ENCODE measurements around the gene CLCA2.

DNA sequence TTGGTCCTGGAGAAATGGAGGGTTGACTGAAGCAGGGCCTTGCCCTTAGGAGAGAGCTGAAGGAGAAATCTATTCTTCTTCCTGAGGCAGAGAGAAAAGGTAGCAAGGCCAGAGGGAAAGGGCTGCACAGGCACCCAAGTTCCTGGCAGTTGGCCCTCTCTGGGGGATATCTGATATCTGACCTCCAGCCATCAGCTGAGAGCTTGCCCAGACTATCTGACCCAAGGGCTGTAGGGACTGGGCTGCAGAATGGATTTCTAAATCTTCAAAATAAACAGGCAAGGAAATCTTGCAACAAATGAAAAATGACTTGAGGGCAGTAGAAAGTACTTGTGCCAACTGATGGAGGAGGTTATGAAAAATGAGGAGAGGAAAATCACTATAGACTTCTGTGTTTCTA, 498 bp upstream of the CLCA2 start:
- TF ChIP-seq, protein P1, sequence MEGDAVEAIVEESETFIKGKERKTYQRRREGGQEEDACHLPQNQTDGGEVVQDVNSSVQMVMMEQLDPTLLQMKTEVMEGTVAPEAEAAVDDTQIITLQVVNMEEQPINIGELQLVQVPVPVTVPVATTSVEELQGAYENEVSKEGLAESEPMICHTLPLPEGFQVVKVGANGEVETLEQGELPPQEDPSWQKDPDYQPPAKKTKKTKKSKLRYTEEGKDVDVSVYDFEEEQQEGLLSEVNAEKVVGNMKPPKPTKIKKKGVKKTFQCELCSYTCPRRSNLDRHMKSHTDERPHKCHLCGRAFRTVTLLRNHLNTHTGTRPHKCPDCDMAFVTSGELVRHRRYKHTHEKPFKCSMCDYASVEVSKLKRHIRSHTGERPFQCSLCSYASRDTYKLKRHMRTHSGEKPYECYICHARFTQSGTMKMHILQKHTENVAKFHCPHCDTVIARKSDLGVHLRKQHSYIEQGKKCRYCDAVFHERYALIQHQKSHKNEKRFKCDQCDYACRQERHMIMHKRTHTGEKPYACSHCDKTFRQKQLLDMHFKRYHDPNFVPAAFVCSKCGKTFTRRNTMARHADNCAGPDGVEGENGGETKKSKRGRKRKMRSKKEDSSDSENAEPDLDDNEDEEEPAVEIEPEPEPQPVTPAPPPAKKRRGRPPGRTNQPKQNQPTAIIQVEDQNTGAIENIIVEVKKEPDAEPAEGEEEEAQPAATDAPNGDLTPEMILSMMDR (IDR thresholded peaks at IDR 0.05) = no peak
- TF ChIP-seq TCF12 (IDR thresholded peaks at IDR 0.05) (no peak), NRF1 (IDR thresholded peaks at IDR 0.05; ENCODE audit: low read depth, low read length) (no peak), CHD2 (IDR thresholded peaks at IDR 0.05; ENCODE audit: low read length, partially characterized antibody) (no peak), POLR2AphosphoS5 (IDR thresholded peaks at IDR 0.05; ENCODE audit: low read depth, low read length) (no peak), YY1 (IDR thresholded peaks at IDR 0.05; ENCODE audit: low read depth) (no peak), TAF1 (IDR thresholded peaks at IDR 0.05; ENCODE audit: borderline replicate concordance, low read depth, low read length) (no peak), JUND (IDR thresholded peaks at IDR 0.05) (no peak), EZH2phosphoT487 (IDR thresholded peaks at IDR 0.05; ENCODE audit: borderline replicate concordance, low read depth) (no peak), NFIC (IDR thresholded peaks at IDR 0.05; ENCODE audit: borderline replicate concordance) (no peak), FOSL2 (IDR thresholded peaks at IDR 0.05; ENCODE audit: borderline replicate concordance, low read depth) (no peak)
- TF ChIP-seq, protein P2, sequence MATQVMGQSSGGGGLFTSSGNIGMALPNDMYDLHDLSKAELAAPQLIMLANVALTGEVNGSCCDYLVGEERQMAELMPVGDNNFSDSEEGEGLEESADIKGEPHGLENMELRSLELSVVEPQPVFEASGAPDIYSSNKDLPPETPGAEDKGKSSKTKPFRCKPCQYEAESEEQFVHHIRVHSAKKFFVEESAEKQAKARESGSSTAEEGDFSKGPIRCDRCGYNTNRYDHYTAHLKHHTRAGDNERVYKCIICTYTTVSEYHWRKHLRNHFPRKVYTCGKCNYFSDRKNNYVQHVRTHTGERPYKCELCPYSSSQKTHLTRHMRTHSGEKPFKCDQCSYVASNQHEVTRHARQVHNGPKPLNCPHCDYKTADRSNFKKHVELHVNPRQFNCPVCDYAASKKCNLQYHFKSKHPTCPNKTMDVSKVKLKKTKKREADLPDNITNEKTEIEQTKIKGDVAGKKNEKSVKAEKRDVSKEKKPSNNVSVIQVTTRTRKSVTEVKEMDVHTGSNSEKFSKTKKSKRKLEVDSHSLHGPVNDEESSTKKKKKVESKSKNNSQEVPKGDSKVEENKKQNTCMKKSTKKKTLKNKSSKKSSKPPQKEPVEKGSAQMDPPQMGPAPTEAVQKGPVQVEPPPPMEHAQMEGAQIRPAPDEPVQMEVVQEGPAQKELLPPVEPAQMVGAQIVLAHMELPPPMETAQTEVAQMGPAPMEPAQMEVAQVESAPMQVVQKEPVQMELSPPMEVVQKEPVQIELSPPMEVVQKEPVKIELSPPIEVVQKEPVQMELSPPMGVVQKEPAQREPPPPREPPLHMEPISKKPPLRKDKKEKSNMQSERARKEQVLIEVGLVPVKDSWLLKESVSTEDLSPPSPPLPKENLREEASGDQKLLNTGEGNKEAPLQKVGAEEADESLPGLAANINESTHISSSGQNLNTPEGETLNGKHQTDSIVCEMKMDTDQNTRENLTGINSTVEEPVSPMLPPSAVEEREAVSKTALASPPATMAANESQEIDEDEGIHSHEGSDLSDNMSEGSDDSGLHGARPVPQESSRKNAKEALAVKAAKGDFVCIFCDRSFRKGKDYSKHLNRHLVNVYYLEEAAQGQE (IDR thresholded peaks at IDR 0.05; ENCODE audit: low read depth, low read length) = no peak
- TF ChIP-seq, protein P3, sequence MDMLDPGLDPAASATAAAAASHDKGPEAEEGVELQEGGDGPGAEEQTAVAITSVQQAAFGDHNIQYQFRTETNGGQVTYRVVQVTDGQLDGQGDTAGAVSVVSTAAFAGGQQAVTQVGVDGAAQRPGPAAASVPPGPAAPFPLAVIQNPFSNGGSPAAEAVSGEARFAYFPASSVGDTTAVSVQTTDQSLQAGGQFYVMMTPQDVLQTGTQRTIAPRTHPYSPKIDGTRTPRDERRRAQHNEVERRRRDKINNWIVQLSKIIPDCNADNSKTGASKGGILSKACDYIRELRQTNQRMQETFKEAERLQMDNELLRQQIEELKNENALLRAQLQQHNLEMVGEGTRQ (IDR thresholded peaks at IDR 0.05; ENCODE audit: borderline replicate concordance, low read depth, low read length) = no peak
- TF ChIP-seq, protein P4, sequence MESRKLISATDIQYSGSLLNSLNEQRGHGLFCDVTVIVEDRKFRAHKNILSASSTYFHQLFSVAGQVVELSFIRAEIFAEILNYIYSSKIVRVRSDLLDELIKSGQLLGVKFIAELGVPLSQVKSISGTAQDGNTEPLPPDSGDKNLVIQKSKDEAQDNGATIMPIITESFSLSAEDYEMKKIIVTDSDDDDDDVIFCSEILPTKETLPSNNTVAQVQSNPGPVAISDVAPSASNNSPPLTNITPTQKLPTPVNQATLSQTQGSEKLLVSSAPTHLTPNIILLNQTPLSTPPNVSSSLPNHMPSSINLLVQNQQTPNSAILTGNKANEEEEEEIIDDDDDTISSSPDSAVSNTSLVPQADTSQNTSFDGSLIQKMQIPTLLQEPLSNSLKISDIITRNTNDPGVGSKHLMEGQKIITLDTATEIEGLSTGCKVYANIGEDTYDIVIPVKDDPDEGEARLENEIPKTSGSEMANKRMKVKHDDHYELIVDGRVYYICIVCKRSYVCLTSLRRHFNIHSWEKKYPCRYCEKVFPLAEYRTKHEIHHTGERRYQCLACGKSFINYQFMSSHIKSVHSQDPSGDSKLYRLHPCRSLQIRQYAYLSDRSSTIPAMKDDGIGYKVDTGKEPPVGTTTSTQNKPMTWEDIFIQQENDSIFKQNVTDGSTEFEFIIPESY (IDR thresholded peaks at IDR 0.05; ENCODE audit: borderline replicate concordance, low read depth) = no peak

Data from SK-N-SH (cell line).